GM21717 (cell line): ENCODE data around the gene MROH8.

Experiments
- ATAC-seq: cut with Tn5 transposase; IDR thresholded peaks from one replicate; pipeline ENCODE4 v1.9.1; 2021; ENCODE audit warnings: mild to moderate bottlenecking, moderate library complexity; ENCODE audit not compliant: unreplicated experiment

Gene MROH8

GRCh38 chr20:37178839-37179682 is at the start of gene MROH8, which contains the start of gene RPN2:
MROH8 (minus strand) TSS chr20:37179548.
RPN2 (plus strand) TSS chr20:37179330; CDS start chr20:37179357, 27 bp downstream.
- ATAC-seq = peak; percentile 92

- ATAC-seq = no peak
Observed at GRCh38 chr20:37228656-37229055, 49.3 kb upstream of the MROH8 start.

- no peak for ATAC-seq
Observed at GRCh38 chr20:37228082-37228481, 48.7 kb upstream of the MROH8 start.

- no peak for ATAC-seq
Observed at GRCh38 chr20:37226889-37227288, 47.5 kb upstream of the MROH8 start.

GRCh38 chr20:37225146-37225545 is 45.8 kb upstream of the MROH8 start:
- no peak for ATAC-seq

- ATAC-seq = no peak
Observed at GRCh38 chr20:37223053-37223452, 43.7 kb upstream of the MROH8 start.

GRCh38 chr20:37222086-37222485 is 42.7 kb upstream of the MROH8 start:
- ATAC-seq = no peak

GRCh38 chr20:37220731-37221130 is 41.4 kb upstream of the MROH8 start:
- no peak for ATAC-seq

- ATAC-seq = no peak
Observed at GRCh38 chr20:37219751-37220668, 40.7 kb upstream of the MROH8 start.

- ATAC-seq = no peak
Observed at GRCh38 chr20:37218976-37219375, 39.6 kb upstream of the MROH8 start.

GRCh38 chr20:37218441-37218840 is 39.1 kb upstream of the MROH8 start:
- ATAC-seq = no peak

- no peak for ATAC-seq
Observed at GRCh38 chr20:37209661-37210314, 30.4 kb upstream of the MROH8 start.

- no peak for ATAC-seq
Observed at GRCh38 chr20:37209193-37209592, 29.8 kb upstream of the MROH8 start.

- no peak for ATAC-seq
Observed at GRCh38 chr20:37207171-37207570, 27.8 kb upstream of the MROH8 start.

GRCh38 chr20:37205794-37206193 is 26.4 kb upstream of the MROH8 start:
- no peak for ATAC-seq

GRCh38 chr20:37205130-37205529 is 25.8 kb upstream of the MROH8 start:
- no peak for ATAC-seq

- no peak for ATAC-seq
Observed at GRCh38 chr20:37204056-37204455, 24.7 kb upstream of the MROH8 start.

- no peak for ATAC-seq
Observed at GRCh38 chr20:37202267-37202943, 23.1 kb upstream of the MROH8 start.

GRCh38 chr20:37201827-37202162 is 22.4 kb upstream of the MROH8 start:
- ATAC-seq = no peak

- ATAC-seq = no peak
Observed at GRCh38 chr20:37200926-37201826, 21.8 kb upstream of the MROH8 start.
